ENCODE results near the gene IER5L. TPM values are rescaled to one million over a fixed set of nuclear protein-coding genes. Genes with fewer than 3 reads are reported as not detected.

IER5L gene
- total RNA-seq, 1 experiment from 2014 or later: 11.2 TPM

- DNase-seq (ENCODE audit: low read depth): no peak
Observed at GRCh38 chr9:129162497-129163197, 15.4 kb downstream of the IER5L start.

DNA sequence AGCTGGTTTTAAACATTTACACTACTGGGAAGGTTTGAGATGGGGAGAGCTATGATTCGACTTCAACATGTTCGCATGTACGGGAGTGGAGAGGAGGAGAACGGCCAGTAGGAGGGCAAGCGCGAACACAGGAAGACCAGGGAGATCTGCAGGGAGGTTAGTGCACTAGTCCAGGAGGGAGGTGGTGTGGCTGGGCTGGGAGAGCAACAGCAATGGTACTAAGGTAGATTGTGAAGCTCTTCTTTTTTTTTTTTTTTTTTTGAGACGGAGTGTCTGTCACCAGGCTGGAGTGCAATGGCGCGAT is 16.6 kb downstream of the IER5L start:
- DNase-seq (ENCODE audit: low read depth): no peak

DNA sequence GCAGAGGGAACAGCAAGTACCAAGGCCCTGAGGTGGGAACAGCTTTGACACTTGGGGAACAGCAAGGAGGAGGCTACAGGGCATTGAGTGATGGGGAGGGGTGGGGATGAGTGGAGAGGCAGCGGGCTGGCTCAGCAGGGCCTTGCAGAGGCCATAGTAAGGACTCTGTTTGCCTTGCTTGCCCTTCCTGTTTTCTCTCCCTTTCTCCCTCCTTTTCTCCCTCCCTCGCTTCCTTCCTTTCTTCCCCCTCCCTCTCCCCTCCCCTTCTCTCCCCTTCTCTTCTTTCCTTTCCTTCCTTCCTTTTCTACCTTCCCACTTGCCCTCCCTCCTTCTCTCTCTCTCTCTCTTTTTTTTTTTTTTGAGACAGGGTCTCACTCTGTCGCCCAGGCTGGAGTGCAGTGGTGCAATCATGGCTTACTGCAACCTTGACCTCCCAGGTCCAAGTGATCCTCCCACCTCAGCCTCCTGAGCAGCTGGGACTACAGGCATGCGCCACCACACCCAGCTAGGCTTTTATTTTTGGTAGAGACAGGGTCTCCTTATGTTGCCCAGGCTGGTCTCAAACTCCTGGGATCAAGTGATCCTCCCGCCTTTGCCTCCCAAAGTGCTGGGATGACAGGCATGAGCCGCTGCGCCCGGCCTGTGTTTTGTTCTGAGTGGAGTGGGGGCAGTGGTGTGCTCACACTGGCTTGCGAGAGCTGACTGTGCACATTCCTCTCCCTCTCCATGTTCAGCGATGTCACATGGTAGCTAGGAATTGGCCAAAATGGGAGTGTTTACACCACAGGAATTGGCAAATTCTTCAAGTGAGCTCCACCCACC is 17.1 kb downstream of the IER5L start:
- no peak for DNase-seq (ENCODE audit: low read depth)

DNA sequence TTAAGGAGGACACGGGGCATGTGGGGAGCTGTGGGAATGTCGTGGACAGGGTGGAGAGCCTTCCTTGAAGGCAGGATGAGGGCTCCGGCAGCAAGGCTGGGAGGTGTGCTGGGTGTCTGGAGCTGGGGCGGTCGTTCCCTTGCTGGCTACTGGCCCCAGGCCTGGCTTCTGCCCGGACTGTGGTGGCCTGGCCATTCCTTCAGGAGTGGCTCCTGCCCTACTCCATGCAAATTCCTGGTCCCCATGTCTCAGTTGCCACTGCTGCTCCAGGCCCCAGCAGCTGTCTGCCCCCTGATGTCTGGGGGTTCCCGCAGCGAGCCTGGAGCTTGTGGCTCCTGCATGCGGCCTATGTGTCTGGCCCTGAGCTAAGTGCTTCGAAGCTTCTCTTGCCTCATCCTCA is 21.9 kb downstream of the IER5L start:
- DNase-seq (ENCODE audit: low read depth): no peak

DNA sequence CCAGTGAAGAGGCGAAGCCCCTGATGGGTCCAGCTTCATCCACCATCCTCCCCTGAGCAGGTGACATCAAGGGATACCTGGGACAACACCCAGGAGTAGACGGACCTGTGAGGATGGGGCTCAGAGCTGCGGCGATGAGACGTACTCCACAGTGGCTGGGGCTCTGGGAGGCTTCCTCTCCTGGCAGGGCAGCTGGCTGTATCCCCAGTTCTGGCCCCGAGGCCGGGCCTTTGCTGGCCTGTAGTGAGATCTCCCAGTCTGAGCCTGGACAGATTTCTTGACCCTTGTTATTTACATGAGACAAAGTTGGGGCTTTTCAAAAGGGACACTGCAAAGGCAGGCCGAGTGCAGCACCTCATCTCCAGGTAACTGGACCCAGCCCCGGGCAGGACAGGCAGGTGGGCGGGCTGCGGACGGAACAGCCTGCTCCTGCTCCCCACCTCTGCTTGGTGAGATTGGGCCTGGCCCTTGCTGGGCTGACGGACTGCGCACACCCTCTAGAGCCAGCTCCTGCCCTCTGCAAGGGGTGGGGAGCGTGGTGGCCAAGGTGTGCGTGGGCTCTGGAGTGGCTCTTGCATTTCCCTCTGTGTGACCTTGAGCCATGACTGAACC is 23.1 kb downstream of the IER5L start:
- no peak for DNase-seq (ENCODE audit: low read depth)

DNA sequence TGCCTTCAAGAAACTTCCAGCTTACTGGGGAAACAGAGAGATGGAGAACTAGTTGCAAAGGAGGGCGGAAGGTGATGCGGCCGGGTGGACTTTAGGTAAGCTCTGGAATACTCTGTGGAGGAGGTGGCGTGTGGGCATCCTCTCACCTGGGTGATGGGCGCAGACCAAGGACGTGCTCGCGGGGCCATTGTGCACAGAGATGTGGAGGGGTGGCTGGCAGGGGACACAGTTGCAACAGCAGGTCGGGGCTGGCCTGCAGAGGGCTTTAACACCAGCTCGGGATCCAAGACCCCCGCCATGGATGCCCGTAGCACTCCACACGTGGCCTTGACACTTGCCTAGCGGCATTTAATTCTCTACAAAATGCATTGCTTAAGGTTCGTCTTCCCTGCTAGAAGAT is 26.6 kb downstream of the IER5L start:
- no peak for DNase-seq (ENCODE audit: low read depth)

- no peak for DNase-seq (ENCODE audit: low read depth)
Observed at GRCh38 chr9:129150672-129151211, 27.3 kb downstream of the IER5L start.

DNA sequence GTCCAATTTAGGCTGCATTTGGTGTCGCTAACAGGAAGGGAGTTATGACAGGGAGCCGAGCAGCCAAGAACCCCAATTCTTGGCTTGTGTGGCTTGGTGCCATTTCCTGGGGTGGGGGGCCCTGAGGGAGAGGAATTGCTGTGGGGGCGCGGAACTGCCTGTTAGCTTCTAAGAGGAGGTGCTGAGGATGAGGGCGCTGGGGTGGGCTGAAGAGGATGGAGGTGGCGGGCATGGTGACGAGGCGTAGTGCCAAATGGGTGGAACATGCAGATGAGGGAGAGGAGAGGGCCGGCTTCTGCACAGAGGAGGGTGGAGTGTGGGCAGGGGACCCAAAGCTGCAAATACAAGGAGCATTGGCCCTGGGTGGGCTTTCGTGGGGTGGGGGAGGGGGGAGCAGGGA is 27.9 kb downstream of the IER5L start:
- DNase-seq (ENCODE audit: low read depth): no peak

GRCh38 chr9:129149442-129149841 is 28.6 kb downstream of the IER5L start:
- no peak for DNase-seq (ENCODE audit: low read depth)

DNA sequence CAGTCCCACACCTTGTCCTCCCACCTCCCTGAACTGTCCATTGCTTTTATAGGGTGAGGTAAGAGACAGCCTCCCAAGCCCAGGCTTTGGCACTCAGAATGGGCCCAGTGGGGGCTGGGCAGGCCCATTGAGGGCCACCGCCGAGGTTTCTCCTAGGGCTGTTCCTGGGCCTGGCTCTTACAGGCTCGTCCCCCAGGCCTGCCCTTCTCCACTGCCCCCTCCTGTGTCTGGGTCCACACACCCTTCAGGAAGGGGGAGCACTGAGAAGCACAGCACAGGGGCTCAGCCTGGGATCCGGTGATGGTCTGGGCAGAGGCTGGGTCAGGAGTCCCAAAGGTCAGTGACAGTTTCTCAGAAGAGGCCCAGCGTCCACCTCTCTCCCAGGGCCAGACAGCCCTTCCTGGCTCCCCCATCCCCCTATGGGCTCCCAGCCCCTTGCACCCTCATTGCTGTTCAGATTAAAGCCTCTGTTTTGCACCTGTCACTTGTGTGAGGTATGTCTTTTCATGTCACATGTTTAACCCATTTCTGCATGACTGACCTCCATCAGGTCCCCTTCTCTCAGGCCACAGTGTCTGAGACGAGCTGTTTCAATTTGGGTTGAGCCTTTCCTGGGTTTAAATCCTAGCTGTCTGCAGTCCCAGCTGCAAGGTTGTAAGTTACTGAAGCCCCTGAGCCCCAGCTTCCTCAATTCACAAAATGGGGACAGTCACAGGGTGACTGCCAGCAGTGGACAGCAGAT is 29.4 kb downstream of the IER5L start:
- DNase-seq (ENCODE audit: low read depth): no peak

DNA sequence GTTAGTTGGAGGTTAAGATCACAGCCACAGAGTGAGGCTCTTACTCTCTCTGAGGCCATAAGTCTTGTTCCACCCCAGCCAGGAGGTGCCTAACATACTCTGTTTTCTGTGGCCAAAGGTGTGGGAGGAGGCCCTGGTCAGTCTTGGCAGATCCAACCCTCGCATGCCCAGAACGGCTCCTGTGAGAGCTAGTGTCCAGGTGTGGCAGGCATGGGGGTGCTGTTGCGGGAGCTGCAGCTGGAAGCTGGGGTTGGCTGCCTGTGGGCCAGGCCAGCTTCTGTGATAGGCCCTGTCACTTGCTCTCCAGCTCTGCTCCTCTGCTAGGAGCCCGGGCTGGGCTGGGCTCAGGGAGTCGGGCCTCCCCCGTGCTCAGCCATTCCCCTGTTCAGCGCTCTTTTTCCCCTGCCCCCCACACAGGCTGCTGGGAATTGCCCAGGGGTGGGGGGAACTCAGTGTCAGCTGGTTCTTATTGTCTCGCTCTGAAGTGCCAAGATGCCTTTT is 31.6 kb downstream of the IER5L start:
- no peak for DNase-seq (ENCODE audit: low read depth)

GRCh38 chr9:129145841-129146292 is 32.2 kb downstream of the IER5L start:
- DNase-seq (ENCODE audit: low read depth): peak; percentile 17

DNA sequence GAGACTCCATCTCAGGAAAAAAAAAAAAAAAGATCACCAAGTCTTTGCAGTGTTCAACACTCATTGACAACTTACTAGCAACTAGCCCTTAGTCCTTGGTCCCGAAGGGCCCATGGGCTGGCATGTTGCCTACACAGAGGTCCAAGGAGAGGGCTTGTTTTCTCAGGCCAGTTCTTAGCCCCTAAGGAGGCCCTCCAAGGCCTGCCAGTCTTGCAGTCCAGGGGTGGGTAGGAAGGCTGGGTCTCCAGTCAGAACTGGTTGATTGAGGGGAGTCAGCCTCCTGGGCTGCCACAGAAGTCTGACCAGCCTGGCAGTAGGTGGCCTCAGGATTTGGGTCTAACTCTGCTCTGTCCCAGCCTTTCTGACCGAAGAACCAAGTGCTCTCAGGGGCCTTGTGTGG is 32.7 kb downstream of the IER5L start:
- DNase-seq (ENCODE audit: low read depth): no peak

DNA sequence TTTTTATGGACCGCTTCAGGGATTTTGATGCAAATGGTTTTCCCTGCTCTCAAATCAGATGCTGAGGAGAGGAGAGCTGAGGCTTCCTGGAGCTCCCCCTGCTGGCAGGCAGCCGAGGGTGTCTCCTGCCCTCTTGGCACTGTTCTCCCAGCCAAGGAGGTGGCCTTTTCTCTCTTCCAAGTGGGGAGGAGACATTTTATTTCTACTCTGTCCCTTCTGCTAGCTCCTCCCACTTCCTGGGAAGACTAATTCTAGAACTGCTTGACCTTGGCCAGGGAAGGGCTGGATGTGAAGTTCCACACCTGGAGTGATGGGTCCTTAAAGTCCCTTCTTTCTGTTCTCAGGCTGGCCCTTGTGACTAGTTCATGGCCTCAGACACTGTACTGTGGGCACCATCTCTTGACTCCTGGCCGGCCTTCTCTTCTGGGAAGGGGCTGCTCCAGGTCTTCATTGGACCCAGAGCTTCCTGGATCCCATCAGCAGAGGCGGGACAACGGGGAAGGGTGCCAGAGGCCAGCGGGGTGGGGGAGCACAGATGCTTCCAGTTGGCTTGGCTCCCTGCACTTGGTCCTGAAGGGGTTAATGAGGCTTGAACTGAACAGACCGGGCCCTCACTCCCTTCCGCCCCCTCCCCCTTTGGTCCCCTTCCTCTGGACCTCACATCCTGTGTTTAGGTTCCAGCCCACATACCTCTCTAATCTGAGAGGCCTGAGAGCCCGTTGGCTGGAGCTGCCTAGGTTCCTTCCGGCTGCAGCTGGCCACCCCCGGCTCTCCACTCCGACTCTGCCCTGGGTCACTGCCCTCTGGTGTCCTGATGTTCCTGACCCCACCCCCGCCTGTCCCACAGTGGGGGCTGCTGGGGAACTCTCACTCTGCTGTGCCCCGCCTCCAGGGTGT is 34.8 kb downstream of the IER5L start:
- DNase-seq (ENCODE audit: low read depth): peak; percentile 77

GRCh38 chr9:129142138-129142935 is 35.7 kb downstream of the IER5L start:
- no peak for DNase-seq (ENCODE audit: low read depth)

- DNase-seq (ENCODE audit: low read depth): peak; percentile 79
Observed at GRCh38 chr9:129141066-129142041, 36.7 kb downstream of the IER5L start.

DNA sequence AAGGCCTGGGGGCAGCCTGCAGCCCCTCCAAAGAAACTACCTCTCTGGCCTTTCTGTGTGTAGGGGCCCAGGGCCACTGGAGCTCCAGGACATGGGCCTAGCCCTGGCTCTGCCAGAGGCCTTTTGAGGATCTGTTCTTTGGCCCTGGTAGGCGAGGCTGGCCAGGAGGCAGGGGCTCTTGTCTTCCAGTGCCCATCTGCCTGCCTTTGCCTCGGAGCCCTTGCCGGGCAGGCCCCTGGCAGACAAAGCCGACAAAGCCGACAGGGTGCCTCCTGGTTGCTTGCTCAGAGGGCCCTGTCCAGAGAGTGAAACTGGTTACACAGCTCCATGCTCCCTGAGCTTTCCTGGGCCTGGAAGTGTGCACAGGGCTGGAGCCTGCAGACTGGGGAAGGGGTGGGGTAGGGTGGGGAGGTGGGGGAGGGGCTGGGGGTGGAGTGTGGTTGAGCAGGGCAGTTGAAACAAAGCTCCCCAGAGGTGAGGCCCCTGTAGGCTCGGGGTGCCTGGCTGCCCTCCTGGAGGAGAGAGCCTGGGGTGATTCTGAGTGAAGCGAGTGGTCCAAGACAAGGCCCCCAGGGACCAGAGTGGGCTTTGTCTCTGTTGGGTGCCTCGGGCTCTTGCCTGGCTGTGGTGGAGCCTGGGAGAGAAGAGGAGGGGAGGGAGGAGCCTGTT is 37.5 kb downstream of the IER5L start:
- peak; percentile 51 for DNase-seq (ENCODE audit: low read depth)

DNA sequence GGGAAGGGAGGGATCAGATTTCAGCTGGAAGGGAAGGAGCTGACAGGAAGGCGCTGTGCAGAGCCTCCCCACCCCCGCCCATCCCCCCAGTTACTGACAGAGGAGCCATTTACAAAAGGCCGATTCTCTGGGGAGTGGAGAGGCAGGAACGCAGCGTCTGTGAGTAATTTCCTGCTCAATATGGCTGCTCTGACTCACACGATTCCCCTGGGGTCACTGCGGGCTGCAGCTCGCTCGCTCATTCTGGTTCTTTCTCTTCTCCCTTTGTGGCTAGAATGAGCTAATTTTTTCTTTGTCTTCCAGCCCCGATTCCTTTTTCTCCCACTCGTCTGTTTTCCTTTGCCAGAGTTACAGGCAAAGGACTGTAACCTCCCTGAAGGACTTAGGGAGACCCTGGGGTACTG is 38.1 kb downstream of the IER5L start:
- peak; percentile 99 for DNase-seq (ENCODE audit: low read depth)

Data from RPMI7951 (cell line).